Omental fat pad (tissue), 4 donors: ENCODE results near the gene VAV2. TPM values are rescaled to one million over a fixed set of nuclear protein-coding genes. Genes with fewer than 3 reads are reported as not detected.

Experiments
- ATAC-seq: fragments of 150-250 bp; one replicate; pipeline ENCODE4 v1.9.1; 2016; ENCODE audit warnings: mild to moderate bottlenecking, moderate library complexity; ENCODE audit not compliant: low FRiP score
- DNase-seq: peaks from one replicate; pipeline ENCODE4 v3.0.0-alpha.2; 2019; ENCODE audit warnings: low spot score
- CTCF ChIP-seq, 3 donors: fragments of 450-650 bp; IDR thresholded peaks; one replicate each; pipeline ENCODE4 v1.5.1; 2016 to 2017; ENCODE audit warnings: antibody characterized with exemption in 3 of 3, mild to moderate bottlenecking in 3 of 3, moderate library complexity in 2 of 3
- total RNA-seq, 4 donors: library from RNA; depleted of rRNA; stranded (reverse); fragments of >200 nt; gene quantifications; one replicate each; pipeline ENCODE4 v1.1.0, GENCODE V29; 2016

VAV2 gene
- total RNA-seq, 4 donors from 2014 or later, result 4.0 to 10.9 (median 6.2) TPM

DNA sequence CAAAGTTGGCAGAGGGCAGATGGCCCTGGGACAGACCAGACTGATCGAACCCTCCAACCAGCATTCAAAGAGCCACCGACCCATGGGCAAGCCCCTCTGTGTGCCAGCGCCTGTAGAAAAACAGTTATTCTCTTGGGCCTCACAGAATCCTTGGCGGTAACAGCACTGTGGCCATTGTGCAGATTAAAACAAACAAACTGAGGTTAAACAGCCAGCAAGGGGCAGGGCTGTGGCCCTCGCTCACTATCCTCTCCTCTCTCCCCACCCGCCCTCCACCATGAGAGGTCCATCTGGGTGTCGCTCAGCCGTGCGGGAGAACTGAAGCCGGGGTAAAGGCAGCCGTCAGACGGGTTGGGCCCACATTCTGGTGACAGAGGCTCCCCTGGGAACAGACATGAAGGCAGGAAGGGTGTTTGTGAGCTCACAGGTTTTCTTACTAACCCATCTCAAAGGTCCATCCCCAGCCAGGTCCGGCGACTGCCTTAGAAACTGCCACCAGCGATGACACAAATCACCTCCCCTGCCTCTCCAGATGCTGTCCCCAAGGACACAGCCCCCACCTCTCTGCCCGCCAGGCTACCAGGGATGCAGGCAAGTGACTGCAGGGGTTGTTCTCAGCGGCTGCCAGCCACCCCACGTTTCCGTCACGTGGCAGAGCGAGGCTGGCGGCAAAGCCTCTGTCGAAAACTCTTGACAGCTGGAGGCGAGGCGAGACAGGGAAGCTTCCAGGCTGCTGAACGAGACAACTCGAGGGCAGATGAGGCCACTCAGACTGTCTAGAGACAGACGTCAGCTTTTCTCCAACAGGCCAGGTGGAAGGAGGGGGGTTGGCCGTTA is 178.2 kb downstream of the VAV2 start:
- no peak for DNase-seq
- no peak for TF ChIP-seq CTCF (IDR thresholded peaks at IDR 0.05)
- ATAC-seq, result no peak

DNA sequence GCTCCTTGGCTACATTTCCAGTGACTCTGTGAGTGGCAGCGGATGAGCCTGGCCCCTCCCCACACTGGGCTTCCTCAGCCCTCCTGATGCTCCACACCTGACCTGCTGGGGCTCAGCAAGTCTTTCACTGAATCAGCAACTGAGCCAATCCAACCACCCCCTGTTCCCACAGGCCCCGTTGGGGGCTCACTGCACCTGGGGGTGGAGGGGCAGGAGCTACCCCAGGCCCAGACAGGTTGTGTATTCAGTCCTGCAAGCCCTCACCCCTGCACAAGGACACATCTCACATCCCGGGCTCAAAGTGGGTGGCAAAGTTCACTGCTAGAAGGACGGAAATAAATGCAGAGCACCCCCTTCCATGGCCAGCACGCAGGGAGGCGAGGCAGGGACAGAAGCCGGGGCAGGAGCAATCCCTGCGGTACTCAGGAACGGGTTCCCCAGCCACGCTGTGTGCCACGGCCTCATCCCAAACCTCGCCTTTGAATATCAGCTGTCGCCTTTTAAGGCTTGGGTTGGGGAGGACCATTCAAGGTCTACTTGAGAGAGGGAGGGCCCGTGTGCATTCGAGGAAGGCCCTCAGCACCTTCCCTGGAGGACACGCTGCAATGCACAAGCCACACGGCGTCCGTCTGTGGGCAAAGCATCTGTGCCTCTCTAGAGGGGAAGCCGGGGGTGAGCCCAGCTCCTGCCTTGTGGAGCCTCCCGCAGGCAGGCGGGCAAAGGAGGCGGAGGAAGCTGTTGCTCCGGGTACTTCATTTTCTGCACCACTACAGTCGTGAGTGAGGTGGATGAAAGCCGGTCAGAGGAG is 179.0 kb downstream of the VAV2 start:
- DNase-seq (no peak), ATAC-seq (no peak)
- TF ChIP-seq CTCF (IDR thresholded peaks at IDR 0.05), result no peak

GRCh38 chr9:133812077-133812868 is 179.9 kb downstream of the VAV2 start:
- ATAC-seq (no peak), DNase-seq (no peak)
- TF ChIP-seq CTCF (IDR thresholded peaks at IDR 0.05), result no peak

GRCh38 chr9:133811471-133811870 is 180.7 kb downstream of the VAV2 start:
- TF ChIP-seq CTCF (IDR thresholded peaks at IDR 0.05), result no peak
- ATAC-seq (no peak), DNase-seq (no peak)

DNA sequence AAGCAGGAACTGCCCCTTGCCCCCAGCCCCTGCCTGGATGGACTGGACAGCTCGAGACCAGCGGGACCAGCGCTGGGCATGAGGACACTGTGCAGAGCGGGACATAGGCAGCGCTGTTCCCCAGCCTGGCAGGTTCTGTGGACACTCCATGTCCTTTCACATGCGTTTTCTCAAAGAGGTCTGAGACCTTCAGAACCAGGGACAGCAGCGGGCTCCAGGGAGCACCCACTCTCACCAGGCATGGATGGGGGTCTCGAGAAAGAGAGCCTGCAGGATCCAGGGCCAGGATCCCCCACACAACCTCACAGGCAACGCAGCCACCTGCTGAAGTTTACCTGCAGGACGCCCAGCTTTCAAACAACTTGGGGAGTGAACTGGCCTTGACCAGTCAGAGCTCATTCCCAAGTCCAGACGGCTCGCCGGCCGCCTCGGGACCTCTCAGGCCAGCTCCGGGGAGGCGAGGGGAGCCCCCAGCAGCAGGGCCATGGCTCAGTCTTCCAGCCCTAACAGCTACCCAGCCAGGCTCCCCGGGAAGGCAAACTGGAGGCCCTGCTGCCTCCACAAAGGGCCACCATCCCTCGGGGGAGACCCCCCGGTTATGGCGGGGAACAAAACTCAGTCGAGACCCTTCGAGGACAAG is 181.4 kb downstream of the VAV2 start:
- DNase-seq (no peak), ATAC-seq (no peak)
- TF ChIP-seq CTCF (IDR thresholded peaks at IDR 0.05), result no peak

DNA sequence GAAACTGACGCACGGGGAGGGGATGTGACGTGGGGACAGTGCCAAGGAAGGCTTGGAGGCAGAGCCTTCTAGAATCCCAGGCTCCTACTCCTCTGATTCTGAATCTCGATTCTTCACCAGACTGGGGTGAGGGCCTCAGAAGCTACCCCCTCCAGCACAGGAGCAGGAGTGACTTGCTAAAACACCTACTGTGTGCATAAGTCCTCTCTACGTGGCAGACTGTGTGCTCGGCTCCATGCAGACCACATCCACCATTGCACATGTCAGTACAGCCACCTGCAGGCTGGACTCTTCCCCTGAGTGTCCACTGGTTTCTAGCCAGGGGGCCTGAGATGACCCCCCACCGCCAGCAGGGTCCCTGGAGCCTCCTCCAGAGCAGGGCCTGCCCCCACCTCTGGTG is 182.8 kb downstream of the VAV2 start:
- no peak for TF ChIP-seq CTCF (IDR thresholded peaks at IDR 0.05)
- DNase-seq (no peak), ATAC-seq (no peak)
